GM12865 (cell line): Measurements from ENCODE around the gene OR51B6.
"Not testable (repeated sequence)": the region's sequence is repeated elsewhere in the genome, so short reads cannot be mapped to it uniquely, and the experiment has no call there.

Experiments
- DNase-seq: peaks from one replicate; pipeline ENCODE4 v3.0.0; 2010; ENCODE audit warnings: low read depth
- H3K4me3 ChIP-seq: 2 replicates; pipeline ENCODE4 v1.5.1; 2011; ENCODE audit warnings: mild to moderate bottlenecking, low read depth, low read length, control low read depth
- TF ChIP-seq, protein P1 (sequence below): IDR thresholded peaks from 2 replicates; pipeline ENCODE4 v1.5.1; 2011; ENCODE audit warnings: low read length, control low read depth, low read depth, inconsistent platforms; ENCODE audit not compliant: insufficient read depth; ENCODE audit errors: missing control alignments

The OR51B6 gene

DNA sequence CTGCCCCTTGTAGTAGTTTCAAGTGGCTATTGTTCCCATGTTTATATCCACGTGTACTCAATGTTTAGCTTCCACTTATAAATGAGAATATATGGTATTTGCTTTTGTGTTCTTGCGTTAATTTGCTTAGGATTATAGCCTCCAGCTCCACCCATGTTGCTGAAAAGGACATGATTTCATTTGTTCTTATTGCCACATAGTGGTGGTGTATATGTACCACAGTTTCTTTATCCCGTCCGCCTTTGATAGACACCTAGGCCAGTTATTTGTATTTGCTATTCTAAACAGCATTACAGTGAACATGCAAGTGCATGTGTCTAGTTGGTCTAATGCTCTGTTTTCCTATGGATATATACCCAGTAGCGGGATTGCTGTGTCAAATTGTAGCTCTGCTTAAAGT is 34.0 kb upstream of the OR51B6 start:
- H3K4me3 ChIP-seq, result no peak overlapping the region
- TF ChIP-seq, protein P1, sequence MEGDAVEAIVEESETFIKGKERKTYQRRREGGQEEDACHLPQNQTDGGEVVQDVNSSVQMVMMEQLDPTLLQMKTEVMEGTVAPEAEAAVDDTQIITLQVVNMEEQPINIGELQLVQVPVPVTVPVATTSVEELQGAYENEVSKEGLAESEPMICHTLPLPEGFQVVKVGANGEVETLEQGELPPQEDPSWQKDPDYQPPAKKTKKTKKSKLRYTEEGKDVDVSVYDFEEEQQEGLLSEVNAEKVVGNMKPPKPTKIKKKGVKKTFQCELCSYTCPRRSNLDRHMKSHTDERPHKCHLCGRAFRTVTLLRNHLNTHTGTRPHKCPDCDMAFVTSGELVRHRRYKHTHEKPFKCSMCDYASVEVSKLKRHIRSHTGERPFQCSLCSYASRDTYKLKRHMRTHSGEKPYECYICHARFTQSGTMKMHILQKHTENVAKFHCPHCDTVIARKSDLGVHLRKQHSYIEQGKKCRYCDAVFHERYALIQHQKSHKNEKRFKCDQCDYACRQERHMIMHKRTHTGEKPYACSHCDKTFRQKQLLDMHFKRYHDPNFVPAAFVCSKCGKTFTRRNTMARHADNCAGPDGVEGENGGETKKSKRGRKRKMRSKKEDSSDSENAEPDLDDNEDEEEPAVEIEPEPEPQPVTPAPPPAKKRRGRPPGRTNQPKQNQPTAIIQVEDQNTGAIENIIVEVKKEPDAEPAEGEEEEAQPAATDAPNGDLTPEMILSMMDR, result no peak
- DNase-seq, result no peak

DNA sequence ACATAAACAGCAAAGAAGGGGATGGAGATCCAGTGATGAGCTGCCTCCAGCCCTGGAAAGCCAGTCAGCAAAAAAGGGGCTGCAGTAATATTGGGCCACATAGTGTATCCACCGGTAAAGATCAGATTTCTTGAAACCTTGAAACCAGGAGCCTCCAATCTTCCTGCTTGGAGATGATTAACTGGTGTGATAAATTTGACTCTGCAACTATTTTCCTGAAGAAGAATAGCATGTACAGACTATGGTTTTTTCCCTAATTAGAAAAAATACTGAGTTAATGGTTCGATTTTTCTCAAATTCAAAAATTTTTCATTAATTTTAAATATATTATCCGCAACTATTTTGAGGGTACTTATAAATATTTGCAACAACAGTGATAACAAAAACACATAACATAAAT is 27.1 kb upstream of the OR51B6 start, which contains the start of gene OR51B2:
Gene OR51B2, minus strand, starts transcription at position 101 of the 400 bp plus-strand sequence. Its CDS starts 0 bp downstream, at position 101.
- TF ChIP-seq, protein P1, result no peak
- no peak within 1 kb of the TSS for H3K4me3 ChIP-seq
- DNase-seq, result no peak

DNA sequence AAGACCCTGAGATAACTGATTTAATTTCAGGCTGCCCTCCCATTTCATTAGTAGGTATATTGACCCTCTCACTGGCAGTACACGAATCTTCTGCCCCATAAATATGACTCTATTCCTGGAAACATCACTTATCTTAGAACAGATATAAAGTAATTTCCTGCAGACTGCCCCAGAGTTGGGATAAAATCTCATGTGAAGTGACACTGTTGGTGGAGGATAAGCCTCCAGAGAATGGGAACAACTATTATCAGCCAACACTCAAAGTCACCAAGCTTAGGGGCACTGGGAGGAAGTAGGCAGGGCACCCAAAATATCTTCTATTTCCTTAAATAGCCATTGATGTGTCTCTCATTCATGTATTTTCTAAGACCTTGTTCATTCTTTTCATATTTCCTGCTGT is 16.1 kb upstream of the OR51B6 start:
- TF ChIP-seq, protein P1, result no peak
- H3K4me3 ChIP-seq, result no peak overlapping the region
- no peak for DNase-seq

DNA sequence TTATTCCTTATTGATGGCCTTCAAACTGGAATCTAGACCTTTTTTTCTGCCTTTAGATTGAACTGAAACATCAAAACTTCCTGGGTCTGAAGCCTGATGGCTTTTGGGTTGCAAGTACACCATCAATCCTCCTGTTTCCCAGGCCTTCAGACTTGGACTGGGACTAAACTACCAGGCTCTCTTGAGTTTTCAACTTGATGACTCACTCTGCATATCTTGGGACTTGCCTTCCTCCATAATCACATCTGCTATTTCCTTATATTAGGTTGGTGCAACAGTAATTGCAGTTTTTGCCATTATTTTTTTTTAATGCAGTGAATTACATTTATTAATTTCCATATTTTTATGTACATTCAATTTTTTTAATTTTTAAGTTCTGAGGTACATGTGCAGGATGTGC is 15.0 kb upstream of the OR51B6 start:
- no peak for DNase-seq
- TF ChIP-seq, protein P1, result no peak
- no peak overlapping the region for H3K4me3 ChIP-seq

DNA sequence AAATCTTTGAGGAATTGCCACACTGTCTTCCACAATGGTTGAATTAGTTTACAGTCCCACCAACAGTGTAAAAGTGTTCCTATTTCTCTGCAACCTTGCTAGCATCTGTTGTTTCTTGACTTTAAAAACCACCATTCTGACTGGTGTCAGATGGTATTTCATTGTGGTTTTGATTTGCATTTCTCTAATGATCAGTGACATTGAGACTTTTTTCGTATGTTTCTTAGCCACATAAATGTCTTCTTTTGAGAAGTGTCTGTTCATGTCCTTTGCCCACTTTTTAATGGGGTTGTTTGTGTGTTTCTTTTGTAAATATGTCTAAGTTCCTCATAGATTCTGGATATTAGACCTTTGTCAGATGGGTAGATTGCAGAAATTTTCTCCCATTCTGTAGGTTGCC is 14.1 kb upstream of the OR51B6 start:
- DNase-seq, H3K4me3 ChIP-seq: not testable (repeated sequence)

DNA sequence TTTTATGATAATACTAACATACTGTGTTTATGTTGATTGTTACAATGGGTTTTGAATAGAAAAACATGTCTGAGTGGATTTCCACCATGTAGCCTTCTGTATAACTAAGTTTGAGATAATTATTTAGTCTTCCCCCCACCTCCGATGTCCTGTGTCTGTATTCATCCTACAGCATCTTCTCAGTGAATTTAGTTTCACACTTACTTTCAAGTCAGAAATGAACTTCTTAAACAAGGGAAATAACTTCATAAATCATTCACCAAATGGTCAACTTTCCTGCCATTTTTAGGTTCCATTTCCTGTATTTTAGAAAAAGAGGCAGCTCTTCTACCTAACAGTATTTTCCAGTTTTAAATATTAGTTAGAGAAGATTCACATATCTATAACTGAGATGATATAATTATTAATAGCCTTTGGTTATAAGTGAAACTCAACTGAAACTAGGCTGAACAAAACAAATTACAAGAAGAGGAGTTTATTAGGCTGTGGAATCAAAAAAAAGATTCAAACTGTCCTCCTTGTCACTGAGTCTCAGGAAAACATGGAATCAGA is 11.5 kb upstream of the OR51B6 start:
- DNase-seq, result no peak
- TF ChIP-seq, protein P1, result no peak
- no peak overlapping the region for H3K4me3 ChIP-seq

DNA sequence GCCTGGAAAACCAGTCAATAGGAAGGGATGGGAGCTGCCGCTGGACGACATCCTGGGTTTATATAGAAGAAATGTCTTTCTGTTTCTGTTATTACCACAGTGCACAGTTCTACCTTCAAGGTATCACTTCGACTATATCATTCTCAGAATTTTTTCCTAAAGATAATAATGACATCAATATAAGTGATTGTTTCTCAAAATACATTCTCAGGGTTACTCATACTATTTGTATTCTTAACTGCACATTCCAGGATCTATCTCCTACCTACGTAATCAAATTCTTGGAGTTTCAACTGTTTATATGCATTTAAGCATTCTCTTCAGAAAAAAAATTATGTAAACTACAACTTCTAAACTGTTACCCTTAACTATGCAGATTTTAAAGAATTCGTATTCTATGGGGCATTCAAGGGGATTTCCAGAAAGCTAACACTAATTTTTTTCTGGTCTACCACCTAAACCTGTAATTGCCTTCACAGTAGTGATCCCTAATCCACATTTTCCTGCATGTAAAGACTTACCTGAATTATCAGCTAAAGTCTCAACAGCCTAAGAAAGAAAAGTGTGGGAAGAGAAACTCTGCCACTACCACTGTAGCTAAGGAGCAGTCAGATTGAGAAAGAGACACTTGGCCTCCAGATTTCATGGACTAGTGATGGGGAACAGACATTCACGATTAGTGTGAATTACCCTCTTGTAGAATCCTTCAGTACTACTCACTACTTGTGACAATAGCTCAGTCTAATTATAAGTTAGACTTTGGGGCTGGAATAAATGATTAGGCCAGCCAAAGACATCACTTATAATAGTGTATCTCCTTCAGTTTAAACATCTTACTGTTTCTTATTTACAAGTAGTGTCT is 7.6 kb upstream of the OR51B6 start, which contains the start of gene OR51B5:
Gene OR51B5, minus strand, starts transcription at position 51 of the 862 bp plus-strand sequence. Its CDS starts 0 bp downstream, at position 51.
- H3K4me3 ChIP-seq, result no peak within 1 kb of the TSS
- TF ChIP-seq, protein P1, result no peak
- no peak for DNase-seq
